Activated naive CD4-positive, alpha-beta T cell (primary cell): ENCODE measurements around the gene PAM.
"Not testable (repeated sequence)": the region's sequence is repeated elsewhere in the genome, so short reads cannot be mapped to it uniquely, and the experiment has no call there.

Experiments used
- DNase-seq, 4 experiments: peaks; one replicate each; lab custom pipeline; 2025; lab: John Stamatoyannopoulos, UW

PAM gene

GRCh38 chr5:103066326-103066725 is 311.2 kb downstream of the PAM start:
- DNase-seq = no peak

- not testable (repeated sequence) for DNase-seq
These were observed 318.4 kb downstream of the PAM start for GRCh38 chr5:103073500-103073899.

- no peak for DNase-seq
These were observed 320.3 kb downstream of the PAM start for GRCh38 chr5:103075442-103075841.
